Measurements from ENCODE around the gene OR13J1. TPM values are rescaled to one million over a fixed set of nuclear protein-coding genes. Genes with fewer than 3 reads are reported as not detected.

OR13J1 gene
- total RNA-seq, 1 experiment from 2014 or later: not detected

DNA sequence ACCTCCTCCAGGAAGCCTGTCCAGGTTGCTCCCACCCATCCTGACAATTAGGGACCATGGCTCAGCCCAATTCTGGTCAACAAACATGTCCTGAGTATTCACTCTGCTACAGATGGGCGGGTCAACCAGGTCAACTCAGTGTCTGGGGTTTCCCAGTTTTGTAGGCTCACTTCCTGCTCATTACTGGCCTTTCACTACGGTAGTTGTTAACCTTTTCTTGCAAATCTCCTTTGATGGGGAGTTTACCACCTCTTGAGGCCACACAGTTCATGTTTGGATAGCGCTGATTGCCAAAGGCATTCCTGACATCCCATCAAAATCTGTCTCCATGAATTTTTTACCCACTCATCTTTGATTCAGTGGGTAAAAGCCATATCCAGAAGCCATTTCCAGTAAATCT, 27.4 kb downstream of the OR13J1 start:
- DNase-seq (ENCODE audit: low spot score): no peak
- no peaks in the 10 kb centered on the region for H3K9me3 ChIP-seq (ENCODE audit: low read depth, low read length, poor library complexity, severe bottlenecking)
- no TSS peak for BruUV-seq (replicated peaks)
- ChIA-PET POLR2A (ENCODE audit: low non-redundant PET) (no interaction called here), CTCF (no interaction called here)
- no peak overlapping the region for H3K27ac ChIP-seq (ENCODE audit: low read depth, low read length, poor library complexity, severe bottlenecking)
- intact Hi-C loops (cut with micrococcal nuclease; ENCODE audit: unreplicated experiment): no loop called here
- H3K4me3 ChIP-seq (ENCODE audit: low read depth, low read length, poor library complexity, severe bottlenecking): no peak overlapping the region
- no peak for TF ChIP-seq EZH2 (IDR thresholded peaks at IDR 0.05; ENCODE audit: borderline replicate concordance, low read depth, low read length, poor library complexity, severe bottlenecking)
- TF ChIP-seq, protein P1, sequence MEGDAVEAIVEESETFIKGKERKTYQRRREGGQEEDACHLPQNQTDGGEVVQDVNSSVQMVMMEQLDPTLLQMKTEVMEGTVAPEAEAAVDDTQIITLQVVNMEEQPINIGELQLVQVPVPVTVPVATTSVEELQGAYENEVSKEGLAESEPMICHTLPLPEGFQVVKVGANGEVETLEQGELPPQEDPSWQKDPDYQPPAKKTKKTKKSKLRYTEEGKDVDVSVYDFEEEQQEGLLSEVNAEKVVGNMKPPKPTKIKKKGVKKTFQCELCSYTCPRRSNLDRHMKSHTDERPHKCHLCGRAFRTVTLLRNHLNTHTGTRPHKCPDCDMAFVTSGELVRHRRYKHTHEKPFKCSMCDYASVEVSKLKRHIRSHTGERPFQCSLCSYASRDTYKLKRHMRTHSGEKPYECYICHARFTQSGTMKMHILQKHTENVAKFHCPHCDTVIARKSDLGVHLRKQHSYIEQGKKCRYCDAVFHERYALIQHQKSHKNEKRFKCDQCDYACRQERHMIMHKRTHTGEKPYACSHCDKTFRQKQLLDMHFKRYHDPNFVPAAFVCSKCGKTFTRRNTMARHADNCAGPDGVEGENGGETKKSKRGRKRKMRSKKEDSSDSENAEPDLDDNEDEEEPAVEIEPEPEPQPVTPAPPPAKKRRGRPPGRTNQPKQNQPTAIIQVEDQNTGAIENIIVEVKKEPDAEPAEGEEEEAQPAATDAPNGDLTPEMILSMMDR (conservative IDR thresholded peaks at IDR 0.05; ENCODE audit: low read depth, low read length): no peak
- no peaks in the 10 kb centered on the region for H3K36me3 ChIP-seq (ENCODE audit: insufficient read depth, low read length, poor library complexity, severe bottlenecking)
- no peaks in the 10 kb centered on the region for H3K4me1 ChIP-seq (ENCODE audit: insufficient read depth, low read length, poor library complexity, severe bottlenecking)
- H3K27me3 ChIP-seq (replicated peaks; ENCODE audit: insufficient read depth, low read depth, low read length, poor library complexity): no peaks in the 10 kb centered on the region

- intact Hi-C loops (cut with micrococcal nuclease; ENCODE audit: unreplicated experiment): no loop called here
- Histone ChIP-seq H3K4me1 (ENCODE audit: insufficient read depth, low read length, poor library complexity, severe bottlenecking) (no peaks in the 10 kb centered on the region), H3K27me3 (replicated peaks; ENCODE audit: insufficient read depth, low read depth, low read length, poor library complexity) (no peaks in the 10 kb centered on the region), H3K4me3 (ENCODE audit: low read depth, low read length, poor library complexity, severe bottlenecking) (no peak overlapping the region), H3K27ac (ENCODE audit: low read depth, low read length, poor library complexity, severe bottlenecking) (no peak overlapping the region), H3K36me3 (ENCODE audit: insufficient read depth, low read length, poor library complexity, severe bottlenecking) (no peaks in the 10 kb centered on the region), H3K9me3 (ENCODE audit: low read depth, low read length, poor library complexity, severe bottlenecking) (no peaks in the 10 kb centered on the region)
- no peak for DNase-seq (ENCODE audit: low spot score)
- ChIA-PET POLR2A (ENCODE audit: low non-redundant PET) (no interaction called here), CTCF (no interaction called here)
- BruUV-seq (replicated peaks): no TSS peak
- TF ChIP-seq EZH2 (IDR thresholded peaks at IDR 0.05; ENCODE audit: borderline replicate concordance, low read depth, low read length, poor library complexity, severe bottlenecking): no peak
- TF ChIP-seq, protein P1 (conservative IDR thresholded peaks at IDR 0.05; ENCODE audit: low read depth, low read length): no peak
Measured at GRCh38 chr9:35842020-35842745, 28.0 kb downstream of the OR13J1 start.

DNA sequence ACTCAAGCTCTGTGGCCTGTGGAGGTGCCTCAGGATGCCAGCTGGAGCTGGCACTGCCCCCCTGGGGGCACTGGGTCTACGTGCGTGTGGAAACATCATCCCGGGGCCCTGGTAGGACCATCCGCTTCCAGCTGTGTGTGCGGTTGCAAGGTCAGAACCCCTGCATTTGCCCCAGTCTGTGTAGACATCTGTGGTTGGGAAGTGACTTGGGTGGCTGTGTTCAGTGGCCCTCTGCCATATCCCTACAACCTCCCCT, 28.6 kb downstream of the OR13J1 start:
- Histone ChIP-seq H3K27me3 (replicated peaks; ENCODE audit: insufficient read depth, low read depth, low read length, poor library complexity) (no peaks in the 10 kb centered on the region), H3K36me3 (ENCODE audit: insufficient read depth, low read length, poor library complexity, severe bottlenecking) (no peaks in the 10 kb centered on the region), H3K4me1 (ENCODE audit: insufficient read depth, low read length, poor library complexity, severe bottlenecking) (no peaks in the 10 kb centered on the region), H3K4me3 (ENCODE audit: low read depth, low read length, poor library complexity, severe bottlenecking) (no peak overlapping the region), H3K27ac (ENCODE audit: low read depth, low read length, poor library complexity, severe bottlenecking) (no peak overlapping the region), H3K9me3 (ENCODE audit: low read depth, low read length, poor library complexity, severe bottlenecking) (no peaks in the 10 kb centered on the region)
- DNase-seq (ENCODE audit: low spot score): no peak
- CTCF ChIA-PET: no interaction called here
- intact Hi-C loops (cut with micrococcal nuclease; ENCODE audit: unreplicated experiment): no loop called here
- BruUV-seq (replicated peaks): no TSS peak
- no peak for TF ChIP-seq EZH2 (IDR thresholded peaks at IDR 0.05; ENCODE audit: borderline replicate concordance, low read depth, low read length, poor library complexity, severe bottlenecking)
- TF ChIP-seq, protein P1 (conservative IDR thresholded peaks at IDR 0.05; ENCODE audit: low read depth, low read length): no peak
- POLR2A ChIA-PET (ENCODE audit: low non-redundant PET): no interaction called here

Measured in A673 (cell line).